ENCODE measurements around the gene BCAS3. TPM values are rescaled to one million over a fixed set of nuclear protein-coding genes. Genes with fewer than 3 reads are reported as not detected.
A peak's percentile ranks its signal among the peaks of the same experiment; 100 is the strongest.
"Not testable (repeated sequence)": the region's sequence is repeated elsewhere in the genome, so short reads cannot be mapped to it uniquely, and the experiment has no call there.

The BCAS3 gene
- total RNA-seq, 1 donor from 2014 or later = 43.6 TPM

DNA sequence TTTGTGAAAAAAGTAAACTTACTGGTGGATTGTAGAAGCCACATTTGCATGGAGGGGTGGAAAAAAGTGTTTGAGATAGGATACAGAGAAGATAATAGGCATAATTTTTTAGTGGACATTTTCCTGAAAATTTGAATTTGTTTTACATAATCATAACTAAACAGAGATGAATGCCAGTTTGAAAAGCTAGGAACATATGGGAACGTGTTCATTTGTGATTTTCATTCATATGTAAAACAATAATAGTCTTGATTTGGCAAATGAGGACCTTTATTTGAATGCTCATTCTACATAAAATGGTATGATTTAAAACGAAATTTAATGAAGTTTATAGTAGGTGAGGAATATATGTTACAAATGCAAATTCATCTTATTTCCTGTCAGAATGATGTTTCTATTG lies 263.9 kb downstream of the BCAS3 start:
- no peak for DNase-seq

DNA sequence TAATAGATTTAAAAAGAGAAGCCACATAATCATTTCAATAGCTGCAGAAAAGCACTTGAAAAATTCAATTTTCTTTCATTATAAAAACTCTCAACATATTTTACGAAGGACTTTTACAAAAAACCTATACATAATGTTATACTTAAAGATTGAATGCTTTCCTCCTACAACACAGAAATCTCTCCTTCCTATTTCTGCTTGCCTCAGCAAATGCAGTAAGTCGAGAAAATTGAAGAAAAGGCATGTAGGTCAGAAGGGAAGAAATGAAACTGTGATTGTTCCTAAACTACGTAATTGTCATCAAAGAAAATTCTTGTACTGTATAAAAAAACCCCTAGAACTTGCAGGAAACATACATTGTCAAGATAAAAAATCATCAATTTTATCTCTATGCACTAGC lies 267.1 kb downstream of the BCAS3 start:
- DNase-seq = no peak

DNA sequence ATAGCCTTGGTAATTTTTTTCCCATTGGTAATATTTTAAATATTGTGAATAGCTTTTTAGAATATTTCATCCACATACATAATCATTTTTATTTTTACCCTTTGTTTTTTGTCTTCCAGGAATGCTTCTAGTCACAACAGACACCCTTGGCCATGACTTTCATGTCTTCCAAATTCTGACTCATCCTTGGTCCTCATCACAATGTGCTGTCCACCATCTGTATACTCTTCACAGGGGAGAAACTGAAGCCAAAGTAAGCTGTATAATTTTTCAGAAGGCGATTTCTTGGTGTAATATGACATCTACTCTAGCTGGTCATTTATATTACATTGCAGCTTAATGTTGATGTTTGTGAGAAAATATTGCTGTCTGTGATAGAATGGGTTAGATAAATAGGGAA lies 269.4 kb downstream of the BCAS3 start:
- DNase-seq = no peak

DNA sequence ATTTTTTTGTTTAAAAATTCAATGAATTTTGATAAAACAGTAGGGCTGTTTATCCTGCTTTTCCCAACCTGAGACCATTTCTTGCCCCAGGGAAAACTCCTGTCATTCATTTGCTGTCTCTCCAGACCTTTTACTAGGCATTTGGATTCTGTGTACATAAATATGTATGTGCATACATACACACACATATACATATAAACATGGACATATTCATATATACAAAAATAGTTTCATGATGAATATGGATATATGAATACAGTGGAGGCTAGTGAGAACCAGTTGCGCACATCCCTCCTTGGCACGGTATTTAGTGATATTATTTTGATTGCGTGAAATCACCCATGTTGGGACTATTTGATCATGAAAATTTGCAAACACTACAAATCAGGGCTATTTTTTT lies 269.9 kb downstream of the BCAS3 start:
- DNase-seq = no peak

DNA sequence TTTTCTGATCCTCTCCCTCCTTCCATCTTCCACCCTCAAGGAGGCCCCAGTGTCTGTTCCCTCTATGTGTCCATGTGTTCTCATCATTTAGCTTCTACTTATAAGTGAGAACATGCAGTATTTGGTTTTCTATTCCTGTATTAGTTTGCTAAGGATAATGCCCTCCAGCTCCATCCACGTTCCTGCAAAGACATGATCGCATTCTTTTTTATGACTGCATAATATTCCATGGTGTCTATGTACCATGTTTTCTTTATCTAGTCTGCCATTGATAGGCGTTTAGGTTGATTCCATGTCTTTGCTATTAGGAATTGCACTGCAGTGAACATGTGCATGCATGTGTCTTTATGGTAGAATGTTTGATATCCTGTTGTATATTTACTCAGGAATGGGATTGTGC lies 275.1 kb downstream of the BCAS3 start:
- no peak for DNase-seq

DNA sequence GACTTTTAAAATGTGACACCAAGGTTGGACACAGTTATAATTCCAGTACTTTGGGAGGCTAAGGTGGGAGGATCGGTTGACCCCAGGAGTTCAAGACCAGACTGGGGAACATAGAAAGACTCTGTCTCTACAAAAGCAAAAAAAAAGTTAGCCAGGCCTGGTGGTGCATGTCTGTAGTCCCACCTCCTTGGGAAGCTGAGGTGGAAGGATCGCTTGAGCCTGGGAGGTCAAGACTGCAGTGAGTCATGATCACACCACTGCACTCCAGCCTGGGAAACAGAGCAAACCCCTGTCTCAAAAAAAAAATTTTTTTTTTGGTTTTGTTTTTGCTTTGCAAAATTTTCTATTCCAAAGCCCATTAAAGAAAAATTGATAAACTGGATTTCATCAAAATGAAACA lies 281.4 kb downstream of the BCAS3 start:
- no peak for DNase-seq

DNA sequence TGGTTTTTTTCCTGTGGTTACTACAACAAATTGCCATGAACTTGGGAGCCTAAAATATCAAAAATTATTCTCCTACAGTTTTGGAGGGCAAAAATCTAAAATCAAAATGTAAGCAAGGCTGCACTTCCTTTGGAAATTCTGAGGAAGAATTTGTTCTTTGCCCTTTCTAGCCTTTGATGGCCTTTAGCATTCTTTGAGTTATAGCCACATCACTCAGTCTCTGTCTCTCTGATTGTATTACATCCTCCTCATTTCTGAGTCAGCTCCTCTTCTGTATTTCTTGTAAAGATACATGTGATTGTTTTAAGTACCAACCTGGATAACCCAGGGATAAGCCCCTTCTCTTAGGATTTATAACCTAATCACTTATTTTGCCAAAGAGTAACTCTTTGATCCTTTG lies 282.0 kb downstream of the BCAS3 start:
- DNase-seq = no peak

DNA sequence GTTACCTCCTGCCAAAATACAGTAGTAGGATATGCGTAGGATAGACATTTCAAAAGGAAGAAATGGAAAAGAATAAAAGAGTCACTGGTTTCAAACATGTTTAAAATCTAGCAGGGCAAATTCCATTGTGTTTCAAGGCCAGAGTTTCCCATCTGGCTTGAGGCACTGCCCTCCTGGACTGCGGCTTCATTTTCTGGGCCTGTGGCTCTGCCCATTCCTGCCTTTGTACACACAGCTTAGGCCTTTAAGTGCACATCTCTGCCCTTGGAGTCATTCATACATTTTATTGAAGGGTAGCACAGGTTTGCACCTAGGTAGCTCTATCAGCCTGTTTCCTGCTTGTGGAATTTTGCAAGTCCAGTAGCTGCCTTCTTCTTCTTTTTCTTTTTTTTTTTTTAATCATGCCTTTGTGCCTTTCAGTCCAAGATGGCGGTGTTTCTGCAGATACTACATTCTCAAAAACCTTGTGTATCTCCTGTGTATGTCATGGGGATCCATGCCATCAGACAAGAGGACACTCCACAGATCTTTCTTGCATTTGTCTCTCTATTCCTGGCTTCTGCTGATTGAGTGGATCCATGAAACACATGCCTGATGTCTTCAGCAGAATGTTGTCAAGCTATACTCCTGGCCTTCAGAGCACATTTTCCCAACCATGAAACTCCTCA lies 282.9 kb downstream of the BCAS3 start:
- DNase-seq = no peak

DNA sequence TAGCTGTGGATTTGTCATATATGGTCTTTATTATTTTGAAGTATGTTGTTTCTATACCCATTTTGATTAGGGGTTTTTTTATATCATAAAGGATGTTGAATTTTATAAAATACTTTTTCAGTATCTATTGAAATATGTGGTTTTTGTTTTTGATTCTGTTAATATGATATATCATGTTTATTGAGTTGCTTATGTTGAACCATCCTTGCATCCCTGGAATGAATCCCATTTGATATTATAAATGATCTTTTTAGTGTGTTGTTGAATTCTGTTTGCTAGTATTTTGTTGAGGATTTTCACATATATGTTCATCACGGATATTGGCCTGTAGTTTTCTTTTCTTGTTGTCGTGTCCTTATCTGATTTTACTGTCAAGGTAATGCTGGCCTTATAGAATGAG lies 286.5 kb downstream of the BCAS3 start:
- no peak for DNase-seq

DNA sequence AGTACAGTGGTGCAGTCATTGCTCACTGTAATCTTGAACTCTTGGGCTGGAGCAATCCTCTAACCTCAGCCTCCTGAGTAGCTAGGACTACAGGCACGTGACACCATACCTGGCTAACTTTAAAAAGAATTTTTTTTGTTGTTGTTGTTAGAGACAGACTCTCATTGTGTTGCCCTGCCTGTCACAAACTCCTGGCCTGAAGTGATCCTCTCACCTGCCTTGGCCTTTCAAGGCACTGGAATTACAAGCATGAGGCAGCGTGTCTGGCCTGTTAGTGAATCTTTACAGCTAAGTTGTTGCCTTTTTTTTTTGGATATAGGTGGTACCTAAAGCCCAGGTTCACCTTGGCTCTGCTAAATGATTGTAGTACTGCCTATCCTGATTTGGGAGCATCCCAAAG lies 290.6 kb downstream of the BCAS3 start:
- DNase-seq = no peak

DNA sequence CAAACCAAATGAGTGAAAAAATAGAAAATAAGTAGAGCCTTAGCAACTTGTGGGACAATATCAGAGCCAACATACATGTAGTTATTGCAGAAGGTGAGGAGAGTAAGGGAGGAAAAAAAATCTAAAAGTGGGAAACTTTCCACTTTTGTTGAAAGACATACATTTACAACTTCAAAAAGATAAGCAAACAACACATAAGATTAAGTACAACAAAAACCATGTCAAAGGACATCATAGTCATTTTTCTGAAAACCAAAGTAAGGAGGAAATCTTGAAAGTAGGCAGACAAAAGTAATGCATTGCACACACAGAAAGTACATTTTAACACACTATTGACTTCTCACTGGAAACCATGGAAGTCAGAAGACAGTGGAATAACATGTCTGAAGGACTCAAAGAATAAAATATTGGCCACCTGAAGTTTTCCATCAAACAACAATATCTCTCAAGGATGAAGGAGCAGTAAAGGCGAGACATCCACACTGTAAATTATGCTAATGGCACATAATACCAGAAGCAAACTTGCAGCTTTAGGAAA lies 291.9 kb downstream of the BCAS3 start:
- DNase-seq = no peak

DNA sequence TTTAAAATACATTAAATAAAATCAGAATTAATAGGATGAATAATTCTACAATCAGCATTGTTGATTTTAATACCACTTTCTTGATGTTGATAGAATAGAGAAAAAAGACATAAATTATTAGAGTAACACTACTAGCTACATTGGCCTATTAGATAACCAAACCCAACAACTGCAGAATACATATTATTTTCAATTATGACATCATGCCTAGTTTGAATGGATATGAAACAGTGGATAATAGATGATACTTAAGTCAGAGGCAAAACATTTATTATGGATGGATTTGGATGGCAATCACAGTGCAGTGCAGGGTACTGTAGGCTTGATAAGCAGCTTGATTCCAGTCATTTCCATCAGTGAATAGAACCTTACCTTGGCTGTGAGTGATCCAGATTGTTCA lies 293.1 kb downstream of the BCAS3 start:
- DNase-seq = no peak

DNA sequence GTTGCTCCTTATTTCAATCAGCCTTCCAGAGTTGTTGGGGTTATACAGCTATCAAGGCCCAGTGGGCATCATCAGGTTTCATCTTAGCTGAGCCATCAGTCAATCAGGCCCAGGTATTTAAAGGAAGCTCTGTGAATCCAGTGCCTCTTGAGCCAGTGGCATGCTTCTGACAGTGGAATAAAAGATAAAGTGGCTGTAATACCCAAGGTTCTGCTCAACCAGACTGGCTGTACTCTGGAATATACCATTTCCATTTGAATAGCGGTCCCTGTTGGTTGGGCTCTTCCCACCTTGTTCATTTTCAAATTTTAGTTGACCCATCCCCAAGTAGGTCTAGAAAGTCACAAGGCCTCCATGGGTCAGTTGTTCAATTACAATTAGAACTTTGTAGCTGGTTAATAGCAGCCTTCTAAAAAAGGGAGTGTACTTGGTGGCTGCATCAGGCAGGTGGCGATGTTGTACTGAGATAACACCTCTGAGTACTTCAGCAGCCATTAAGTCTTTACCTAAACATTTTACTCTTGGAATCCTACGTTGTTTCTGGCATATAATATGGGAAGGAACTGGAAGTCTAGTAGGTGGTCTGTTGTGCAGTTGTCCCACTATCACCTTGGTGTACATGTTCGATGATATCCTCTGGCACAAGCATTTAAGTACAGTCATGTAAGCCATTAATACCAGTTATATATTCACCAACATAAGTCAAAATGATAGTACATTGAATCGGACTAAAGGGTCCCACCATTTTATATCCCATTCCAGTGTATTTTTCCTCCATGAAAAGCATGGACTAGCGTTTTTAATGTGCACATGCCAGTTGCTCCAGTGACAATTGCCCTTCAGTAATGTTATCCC lies 294.1 kb downstream of the BCAS3 start:
- peak; percentile 10 for DNase-seq

DNA sequence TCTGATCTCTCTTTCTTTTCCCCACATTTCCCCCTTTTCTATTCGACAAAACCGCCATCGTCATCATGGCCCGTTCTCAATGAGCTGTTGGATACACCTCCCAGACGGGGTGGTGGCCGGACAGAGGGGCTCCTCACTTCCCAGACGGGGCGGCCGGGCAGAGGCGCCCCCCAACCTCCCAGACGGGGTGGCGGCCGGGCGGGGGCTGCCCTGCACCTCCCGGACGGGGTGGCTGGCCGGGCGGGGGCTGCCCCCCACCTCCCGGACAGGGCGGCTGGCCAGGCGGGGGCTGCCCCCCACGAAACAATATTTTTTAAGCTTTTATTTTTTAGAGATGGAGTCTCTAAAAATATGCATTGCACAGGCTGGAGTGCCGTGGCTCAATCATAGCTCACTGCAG lies 299.2 kb downstream of the BCAS3 start:
- DNase-seq = not testable (repeated sequence)

DNA sequence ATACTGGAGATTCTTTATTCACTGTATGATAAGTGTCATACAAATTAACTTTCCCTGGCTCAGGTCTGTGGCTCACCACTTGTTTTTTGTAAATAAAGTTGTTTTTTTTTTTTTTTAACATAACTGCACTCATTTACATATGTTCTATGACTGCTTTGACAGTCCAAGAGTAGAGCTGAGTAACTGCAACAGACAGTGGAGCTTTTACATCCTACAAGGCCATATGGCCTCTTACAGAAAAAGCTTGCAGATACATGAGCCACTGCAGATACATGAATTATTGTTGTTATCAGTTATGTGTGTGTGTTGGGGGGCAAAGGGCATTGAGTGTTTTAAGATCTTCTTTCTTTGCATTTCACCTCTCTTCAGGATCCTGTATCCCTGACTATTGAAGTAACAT lies 311.7 kb downstream of the BCAS3 start:
- DNase-seq = no peak

DNA sequence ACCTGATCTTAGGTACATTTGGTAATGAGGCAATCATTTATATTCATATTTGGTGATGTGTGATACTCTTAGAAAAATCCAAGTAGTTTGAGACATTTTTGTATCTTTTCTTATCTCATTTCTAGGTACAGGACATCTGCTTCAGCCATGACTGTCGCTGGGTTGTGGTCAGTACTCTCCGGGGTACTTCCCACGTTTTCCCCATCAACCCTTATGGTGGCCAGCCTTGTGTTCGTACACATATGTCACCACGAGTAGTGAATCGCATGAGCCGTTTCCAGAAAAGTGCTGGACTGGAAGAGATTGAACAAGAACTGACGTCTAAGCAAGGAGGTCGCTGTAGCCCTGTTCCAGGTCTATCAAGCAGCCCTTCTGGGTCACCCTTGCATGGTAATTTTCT lies 312.2 kb downstream of the BCAS3 start:
- no peak for DNase-seq

DNA sequence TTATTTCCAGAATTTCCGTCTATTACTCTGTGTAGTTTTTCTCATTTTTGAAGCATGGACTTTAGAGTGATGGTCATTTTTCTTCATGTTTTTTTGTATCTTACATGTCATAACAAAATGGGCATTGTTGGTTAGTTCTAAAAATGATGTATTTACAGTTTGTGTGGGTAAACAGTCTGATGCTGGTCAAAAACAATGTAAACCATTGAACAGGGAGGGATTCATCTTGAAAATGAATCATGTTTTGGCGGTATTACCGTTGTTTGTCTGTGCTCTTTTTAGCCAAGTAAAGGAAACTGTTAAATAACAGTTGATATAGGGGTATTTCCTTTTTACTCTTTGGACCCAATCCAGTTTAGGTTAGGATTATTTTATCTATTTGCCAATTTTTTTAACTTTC lies 315.8 kb downstream of the BCAS3 start:
- DNase-seq = no peak

DNA sequence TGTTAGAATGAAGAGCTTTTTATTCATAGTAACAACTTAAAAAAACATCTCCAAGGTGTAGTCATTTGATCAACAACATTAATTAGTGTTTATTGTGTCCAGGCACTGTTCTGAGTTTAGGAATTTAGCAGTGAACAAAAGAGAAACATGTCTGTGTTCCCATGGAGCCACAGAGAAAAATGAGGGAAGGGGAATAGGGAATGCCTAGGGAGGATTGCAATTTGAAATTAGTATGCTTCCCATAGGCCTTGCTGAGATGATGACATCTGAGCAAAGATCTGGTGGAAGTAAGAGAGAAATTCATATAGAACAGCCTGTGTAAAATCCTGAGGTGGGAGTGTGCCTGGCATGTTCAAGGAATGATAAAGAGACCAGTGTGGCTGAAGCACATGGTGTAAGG lies 318.0 kb downstream of the BCAS3 start:
- DNase-seq = no peak

DNA sequence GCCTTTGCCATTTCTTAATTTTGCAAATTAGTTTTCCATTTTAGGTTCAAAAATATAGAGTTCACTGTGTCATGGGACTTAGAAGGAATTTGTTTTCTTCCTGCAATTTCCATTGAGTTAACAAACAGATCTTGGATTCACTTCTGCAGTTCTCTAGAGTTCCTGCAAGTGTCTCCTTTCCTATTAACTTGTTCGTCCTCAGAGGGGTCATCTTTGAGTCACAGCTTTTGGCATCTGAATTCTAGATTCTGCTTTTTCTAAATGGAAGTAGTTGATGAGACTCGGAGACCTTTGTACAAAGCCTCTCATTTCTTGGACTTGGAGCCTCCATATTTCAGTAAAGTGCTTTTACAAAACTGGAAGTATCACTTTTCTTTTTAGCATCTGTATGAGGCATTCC lies 323.3 kb downstream of the BCAS3 start:
- DNase-seq = peak; percentile 6

DNA sequence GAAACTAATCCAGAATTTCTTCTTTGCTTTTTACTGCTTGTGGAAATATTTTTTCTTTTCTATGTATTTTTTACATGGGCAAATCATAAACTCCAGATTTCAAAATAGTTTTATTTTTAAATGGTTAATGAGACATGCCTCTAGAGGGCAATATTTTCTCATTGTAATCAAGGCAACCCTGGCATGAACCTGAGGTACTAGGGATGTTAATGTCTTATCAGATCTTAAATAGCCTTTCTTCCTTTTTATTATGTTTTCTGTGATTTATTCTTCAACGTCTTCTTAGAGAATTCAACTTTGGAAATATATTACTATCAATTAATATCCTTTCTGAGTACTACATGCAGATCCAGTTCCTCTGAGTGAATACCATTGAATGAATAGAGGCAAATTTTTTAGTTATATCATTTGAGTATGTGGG lies 324.7 kb downstream of the BCAS3 start:
- peak; percentile 32 for DNase-seq

DNA sequence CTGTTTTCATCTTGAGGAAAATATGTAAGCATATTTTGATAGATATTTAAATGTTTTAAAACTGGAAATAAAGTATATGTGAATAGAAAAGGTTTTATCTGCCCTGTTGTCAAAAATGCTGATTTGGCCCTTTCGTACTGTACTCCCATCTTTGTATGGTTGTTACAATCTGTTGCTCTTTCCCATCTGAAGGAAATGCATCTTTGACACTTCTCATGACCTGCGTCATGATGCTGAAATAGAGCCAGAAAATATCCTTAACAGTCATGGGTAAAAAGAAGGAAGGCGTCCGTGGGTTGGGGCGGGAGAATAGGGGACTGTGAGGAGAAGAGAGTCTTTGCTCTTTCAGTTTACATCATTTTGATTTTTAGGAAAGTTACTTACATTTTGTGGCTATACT lies 327.7 kb downstream of the BCAS3 start:
- DNase-seq = peak; percentile 2

DNA sequence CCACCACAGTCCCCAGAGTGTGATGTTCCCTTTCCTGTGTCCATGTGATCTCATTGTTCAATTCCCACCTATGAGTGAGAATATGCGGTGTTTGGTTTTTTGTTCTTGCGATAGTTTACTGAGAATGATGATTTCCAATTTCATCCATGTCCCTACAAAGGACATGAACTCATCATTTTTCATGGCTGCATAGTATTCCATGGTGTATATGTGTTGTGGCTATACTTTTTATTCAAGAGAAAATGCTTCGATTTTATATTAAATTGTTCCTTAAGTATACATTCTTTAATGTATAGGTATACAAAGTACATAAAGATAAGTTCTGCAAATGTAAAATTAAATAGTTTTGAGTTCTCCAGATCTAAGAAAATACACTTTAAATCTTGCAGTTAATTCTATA lies 328.3 kb downstream of the BCAS3 start:
- DNase-seq = not testable (repeated sequence)

DNA sequence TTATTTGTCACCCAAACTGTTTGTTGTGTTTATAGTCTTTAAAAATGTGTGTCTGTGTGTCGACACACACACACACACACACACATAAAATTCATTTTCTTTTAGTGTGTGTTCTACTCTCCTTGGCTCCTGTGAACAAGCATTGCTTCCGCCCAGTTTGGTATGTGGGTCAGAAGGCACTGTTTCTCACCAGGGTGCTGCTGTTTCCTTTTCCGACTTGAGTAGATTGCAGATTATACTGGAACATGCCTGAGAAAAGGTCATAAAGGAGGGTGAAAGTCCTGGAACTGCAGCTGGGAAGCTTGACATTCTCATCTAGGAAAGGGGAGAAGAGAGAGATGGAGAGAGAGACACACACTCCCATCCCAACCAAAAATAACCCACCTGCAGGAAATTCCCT lies 330.3 kb downstream of the BCAS3 start:
- DNase-seq = no peak

DNA sequence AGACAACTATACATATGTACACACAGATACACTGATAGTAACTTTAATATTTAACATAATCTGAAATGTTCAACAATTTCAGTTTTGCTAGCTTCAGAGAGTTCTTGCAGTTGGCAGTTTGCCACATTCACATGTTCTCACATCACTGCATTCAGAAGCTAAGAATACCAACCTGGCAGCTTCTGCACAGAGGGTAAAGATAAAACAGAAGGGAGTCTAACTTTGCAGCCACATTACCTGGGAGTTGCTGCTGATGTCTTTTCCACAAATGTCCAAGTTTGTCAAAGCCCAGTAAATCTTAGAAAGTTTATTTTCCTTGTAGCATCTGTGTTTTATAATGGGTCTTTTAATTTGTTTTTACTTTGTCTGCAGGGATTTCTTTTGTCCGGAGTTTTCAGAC lies 332.0 kb downstream of the BCAS3 start:
- DNase-seq = no peak

Data from skin of body (tissue), 2 donors.